Measurements from ENCODE around the gene BPIFB3.
"Not testable (repeated sequence)": the region's sequence is repeated elsewhere in the genome, so short reads cannot be mapped to it uniquely, and the experiment has no call there.

The BPIFB3 gene

GRCh38 chr20:33028875-33029274, 24.8 kb upstream of the BPIFB3 start:
- FAIRE-seq = no peak

- FAIRE-seq = no peak
Measured at GRCh38 chr20:33030076-33030475, 23.6 kb upstream of the BPIFB3 start.

GRCh38 chr20:33030569-33030968, 23.1 kb upstream of the BPIFB3 start:
- no peak for FAIRE-seq

GRCh38 chr20:33031531-33031930, 22.2 kb upstream of the BPIFB3 start, which contains the start of gene BPIFB6:
Gene BPIFB6 (plus strand): TSS chr20:33031648. CDS start chr20:33031648, 0 bp downstream.
- FAIRE-seq = no peak

- no peak for FAIRE-seq
Measured at GRCh38 chr20:33032555-33032954, 21.1 kb upstream of the BPIFB3 start.

DNA sequence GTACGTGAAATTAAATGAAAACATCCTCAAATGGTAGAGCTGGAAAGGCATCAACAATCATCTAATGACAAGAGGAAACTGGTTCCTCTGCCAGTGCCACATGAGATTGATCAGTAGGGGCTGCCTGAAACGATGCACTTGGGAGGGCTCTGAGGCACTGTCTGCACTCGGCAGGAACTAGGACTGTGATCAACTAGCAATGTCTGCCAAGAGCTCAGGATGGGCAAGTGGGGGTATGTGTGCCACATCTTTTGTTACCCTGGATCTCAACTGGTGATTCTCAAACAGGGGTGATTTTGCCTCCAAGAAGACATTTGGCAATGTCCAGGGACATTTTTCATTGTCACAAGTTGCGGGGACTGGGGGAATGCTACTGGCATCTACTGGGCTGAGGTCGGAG, 20.3 kb upstream of the BPIFB3 start:
- FAIRE-seq = no peak

GRCh38 chr20:33034115-33034514, 19.6 kb upstream of the BPIFB3 start:
- FAIRE-seq = no peak

DNA sequence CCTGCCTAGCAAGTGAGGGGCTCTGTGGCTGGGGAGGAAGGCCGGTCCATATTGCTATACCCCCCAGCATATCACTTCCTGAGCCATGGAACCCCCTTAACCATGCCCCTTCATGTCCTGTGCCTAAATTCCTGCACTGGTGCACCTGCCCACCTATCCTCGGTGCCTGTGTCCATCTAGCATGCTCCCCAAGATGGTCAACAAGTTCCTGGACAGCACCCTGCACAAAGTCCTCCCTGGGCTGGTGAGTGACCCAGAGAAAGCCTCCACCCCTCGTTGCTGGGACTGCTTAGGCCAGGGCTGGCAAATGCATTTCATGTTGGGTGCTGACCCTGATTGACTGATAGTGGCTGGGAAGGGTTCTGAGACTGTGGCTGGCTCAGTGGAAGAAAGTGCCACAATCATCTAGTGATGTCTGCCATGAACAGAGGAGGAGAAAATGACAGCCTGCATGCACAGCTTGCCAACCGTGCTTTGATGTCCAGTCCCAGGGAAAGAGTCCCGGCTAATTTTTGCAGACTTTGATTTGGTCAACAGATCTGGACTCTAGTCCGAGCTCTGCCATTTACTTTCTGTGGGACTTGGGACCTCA, 18.7 kb upstream of the BPIFB3 start:
- no peak for FAIRE-seq

GRCh38 chr20:33037456-33037855, 16.2 kb upstream of the BPIFB3 start:
- FAIRE-seq = no peak

DNA sequence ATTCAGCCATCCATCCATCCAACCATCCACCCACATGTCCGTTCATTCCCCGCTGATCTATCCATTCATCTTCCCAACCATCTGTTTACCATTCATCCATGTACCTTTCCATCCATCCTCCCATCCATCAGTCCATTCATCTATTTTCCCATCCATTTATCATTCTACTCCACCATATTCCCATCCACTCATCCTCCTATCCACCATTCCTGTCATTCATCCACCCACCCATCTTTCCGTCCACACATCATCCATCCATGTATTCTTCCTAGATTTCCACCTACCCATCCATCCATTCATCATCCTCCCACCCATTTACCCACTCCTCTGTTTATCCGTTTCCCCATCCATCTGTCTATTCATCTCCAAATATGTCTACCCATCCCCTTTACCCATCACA, 15.5 kb upstream of the BPIFB3 start:
- no peak for FAIRE-seq

- FAIRE-seq = no peak
Measured at GRCh38 chr20:33042430-33042829, 11.3 kb upstream of the BPIFB3 start.

GRCh38 chr20:33042983-33043730, 10.5 kb upstream of the BPIFB3 start:
- no peak for FAIRE-seq

DNA sequence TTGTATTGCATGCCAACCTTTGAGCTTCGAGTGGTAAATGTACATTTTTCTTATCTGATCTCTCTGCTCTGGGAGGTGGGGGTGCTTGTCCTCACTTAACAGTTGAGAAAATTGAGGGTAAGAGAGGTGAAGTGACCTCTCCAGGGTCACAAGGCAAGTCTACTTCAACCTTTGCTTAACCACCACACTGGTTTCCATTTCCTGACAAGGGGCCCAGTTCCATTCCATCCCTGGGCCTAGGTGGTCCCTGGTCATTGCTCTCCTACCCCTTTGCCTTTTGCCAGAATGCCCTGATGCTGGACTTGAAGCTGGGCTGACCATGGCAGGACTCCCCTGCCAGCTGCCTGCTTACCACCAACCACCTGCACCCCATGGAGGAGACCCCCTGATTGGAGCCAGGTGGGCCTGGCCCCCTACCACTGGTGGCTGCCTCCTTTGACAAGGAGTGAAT, 9.9 kb upstream of the BPIFB3 start:
- FAIRE-seq = no peak

- not testable (repeated sequence) for FAIRE-seq
Measured at GRCh38 chr20:33045129-33045721, 8.5 kb upstream of the BPIFB3 start.

- no peak for FAIRE-seq
Measured at GRCh38 chr20:33046412-33046811, 7.3 kb upstream of the BPIFB3 start.

DNA sequence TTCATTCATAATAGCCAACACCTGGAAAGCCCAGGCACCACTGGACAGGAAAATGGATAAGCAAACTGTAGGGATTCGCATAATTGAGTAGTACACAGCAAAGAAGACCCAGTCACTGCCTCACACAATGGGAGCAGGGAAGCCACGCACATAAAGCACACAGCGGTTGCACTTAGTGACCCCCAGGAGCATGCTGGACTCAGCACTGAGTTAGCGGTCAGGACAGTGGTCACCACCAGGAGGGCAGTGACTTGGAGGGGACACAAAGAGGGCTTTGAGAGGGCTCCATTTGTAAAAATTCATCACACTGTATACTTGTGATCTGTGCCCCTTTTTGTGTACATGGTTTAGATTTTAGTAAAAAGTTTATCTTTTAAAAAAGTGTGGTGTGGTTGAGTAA, 2.4 kb upstream of the BPIFB3 start:
- no peak for FAIRE-seq

GRCh38 chr20:33054381-33054780, 678 bp downstream of the BPIFB3 start:
- FAIRE-seq = no peak

- no peak for FAIRE-seq
Measured at GRCh38 chr20:33054791-33055190, 1.1 kb downstream of the BPIFB3 start.

- FAIRE-seq = no peak
Measured at GRCh38 chr20:33059136-33059535, 5.4 kb downstream of the BPIFB3 start.

- no peak for FAIRE-seq
Measured at GRCh38 chr20:33059741-33060390, 6.2 kb downstream of the BPIFB3 start.

- FAIRE-seq = no peak
Measured at GRCh38 chr20:33061658-33062028, 7.9 kb downstream of the BPIFB3 start.

GRCh38 chr20:33062105-33062824, 8.6 kb downstream of the BPIFB3 start:
- FAIRE-seq = no peak

- FAIRE-seq = no peak
Measured at GRCh38 chr20:33062825-33063149, 9.1 kb downstream of the BPIFB3 start.

Data from TTC549 (cell line).